Kidney (tissue), 14 donors: ENCODE measurements around the gene SCART1. TPM values are rescaled to one million over a fixed set of nuclear protein-coding genes. Genes with fewer than 3 reads are reported as not detected.

Source experiments
- DNase-seq, 5 donors: peaks; one replicate each; pipeline ENCODE4 v3.0.0-alpha.2; 2013 to 2020
- FAIRE-seq: peaks from 2 replicates; lab custom pipeline; 2012; peaks lifted over from hg19 to GRCh38; lab: Jason Lieb, UNC
- H3K27ac ChIP-seq, 2 donors: one replicate each; pipeline ENCODE4 v1.7.0; 2013; ENCODE audit warnings: low read depth in 2 of 2, low read length in 2 of 2, inconsistent platforms in 1 of 2
- H3K27me3 ChIP-seq: one replicate; pipeline ENCODE4 v1.7.1; 2013; ENCODE audit warnings: low read length, inconsistent platforms; ENCODE audit not compliant: control insufficient read depth, insufficient read depth
- H3K36me3 ChIP-seq, 3 donors: one replicate each; pipeline versions ENCODE4 v1.7.0 to v1.7.1; 2013; ENCODE audit warnings: low read length in 3 of 3, control low read depth in 1 of 3, inconsistent platforms in 1 of 3; ENCODE audit not compliant: insufficient read depth in 3 of 3, control insufficient read depth in 2 of 3
- H3K4me1 ChIP-seq, 3 donors: one replicate each; pipeline versions ENCODE4 v1.7.0 to v1.7.1; 2013; ENCODE audit warnings: low read length in 3 of 3, inconsistent platforms in 1 of 3, low read depth in 1 of 3; ENCODE audit not compliant: control insufficient read depth in 2 of 3, insufficient read depth in 2 of 3
- H3K4me3 ChIP-seq, 3 donors: one replicate each; pipeline versions ENCODE4 v1.7.0 to v1.8.1; 2013; ENCODE audit warnings: low read length in 3 of 3, control low read depth in 1 of 3, inconsistent platforms in 1 of 3
- H3K9ac ChIP-seq, 3 donors: one replicate each; pipeline versions ENCODE4 v1.7.0 to v1.7.1; 2013; ENCODE audit warnings: low read length in 3 of 3, control low read depth in 1 of 3, inconsistent platforms in 1 of 3
- H3K9me3 ChIP-seq, 3 donors: one replicate each; pipeline versions ENCODE4 v1.7.0 to v1.7.1; 2013; ENCODE audit warnings: low read length in 3 of 3, control low read depth in 1 of 3, inconsistent platforms in 1 of 3; ENCODE audit not compliant: control insufficient read depth in 2 of 3, insufficient read depth in 1 of 3
- CTCF ChIP-seq: IDR thresholded peaks from 3 replicates; pipeline ENCODE4 v1.5.1; 2012; ENCODE audit warnings: mild to moderate bottlenecking, moderate library complexity, borderline replicate concordance; ENCODE audit not compliant: insufficient read depth; ENCODE audit errors: extremely low read depth
- intact Hi-C: fragments of 100-400 bp; cut with DNase I; formaldehyde crosslinking; loops from one replicate; pipeline ENCODE4 v1.11.1; 2022
- polyA plus RNA-seq: library from polyadenylated mRNA; stranded (reverse); fragments of 350-450 nt; fragmentation: Illumina TruSeq; extraction: RNeasy Lipid Tissue Mini Kit (QIAGEN cat#74804); gene quantifications from one replicate; pipeline ENCODE4 v1.2.3, GENCODE V29; 2014; ENCODE audit warnings: low read depth, low replicate concordance; ENCODE audit not compliant: insufficient read depth
- total RNA-seq: library from RNA; stranded (reverse); fragmentation: NEBNext Ultra II Directional; extraction: Animal tissue kit (Norgen Biotek cat#: 25700); gene quantifications from one replicate; pipeline ENCODE4 v1.2.1, GENCODE V29; 2021
- donor health status: control.
- donor health status: control.
- donor health status: control.
- donor health status: control.
- donor health status: control.
- donor health status: DM: yes; HTN: yes; CAD: no.
- donor health status: Normal renal cell carcinoma (clear cell type).

Gene SCART1
- total and polyA plus RNA-seq, 2 donors from 2014 or later: 0.37 to 3.9 TPM

GRCh38 chr10:133473270-133473669, 19.5 kb downstream of the SCART1 start:
- H3K9me3 ChIP-seq: no peaks in the 10 kb centered on the region
- intact Hi-C loops: no loop called here
- no peak for FAIRE-seq
- no peak for DNase-seq
- TF ChIP-seq CTCF: no peak
- H3K4me3 ChIP-seq: no peak overlapping the region
- no peak overlapping the region for H3K9ac ChIP-seq
- H3K4me1 ChIP-seq: no peaks in the 10 kb centered on the region
- no peak overlapping the region for H3K27ac ChIP-seq
- peaks cover 0 to 3% (median 0%) of the 10 kb centered on the region in 3 donors for H3K36me3 ChIP-seq
- H3K27me3 ChIP-seq: no peaks in the 10 kb centered on the region

DNA sequence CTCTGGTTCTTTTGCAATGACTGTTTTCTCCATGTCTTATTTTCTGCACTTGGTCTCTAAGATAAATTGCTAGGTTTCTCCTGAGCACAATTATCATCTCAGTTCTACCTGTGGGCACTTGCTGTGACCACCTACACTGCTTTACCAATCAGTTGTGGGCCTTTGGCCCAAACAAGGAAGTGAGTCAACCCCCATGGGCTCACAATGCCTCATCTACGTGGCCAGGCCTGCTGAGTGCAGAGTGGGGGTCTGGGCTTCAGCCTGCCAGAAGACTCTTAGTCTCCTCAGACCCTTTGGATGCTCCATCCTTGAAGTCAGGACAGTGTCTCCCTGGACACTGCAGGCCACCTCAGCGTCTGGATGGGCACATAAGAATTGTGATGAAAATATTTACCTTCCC, 20.3 kb downstream of the SCART1 start:
- intact Hi-C loops: no loop called here
- no peaks in the 10 kb centered on the region for H3K9me3 ChIP-seq
- no peaks in the 10 kb centered on the region for H3K27me3 ChIP-seq
- peaks cover 0 to 3% (median 0%) of the 10 kb centered on the region in 3 donors for H3K36me3 ChIP-seq
- H3K4me1 ChIP-seq: no peaks in the 10 kb centered on the region
- no peak overlapping the region for H3K27ac ChIP-seq
- TF ChIP-seq CTCF: no peak
- DNase-seq (no peak), FAIRE-seq (no peak)
- no peak overlapping the region for H3K9ac ChIP-seq
- H3K4me3 ChIP-seq: no peak overlapping the region

DNA sequence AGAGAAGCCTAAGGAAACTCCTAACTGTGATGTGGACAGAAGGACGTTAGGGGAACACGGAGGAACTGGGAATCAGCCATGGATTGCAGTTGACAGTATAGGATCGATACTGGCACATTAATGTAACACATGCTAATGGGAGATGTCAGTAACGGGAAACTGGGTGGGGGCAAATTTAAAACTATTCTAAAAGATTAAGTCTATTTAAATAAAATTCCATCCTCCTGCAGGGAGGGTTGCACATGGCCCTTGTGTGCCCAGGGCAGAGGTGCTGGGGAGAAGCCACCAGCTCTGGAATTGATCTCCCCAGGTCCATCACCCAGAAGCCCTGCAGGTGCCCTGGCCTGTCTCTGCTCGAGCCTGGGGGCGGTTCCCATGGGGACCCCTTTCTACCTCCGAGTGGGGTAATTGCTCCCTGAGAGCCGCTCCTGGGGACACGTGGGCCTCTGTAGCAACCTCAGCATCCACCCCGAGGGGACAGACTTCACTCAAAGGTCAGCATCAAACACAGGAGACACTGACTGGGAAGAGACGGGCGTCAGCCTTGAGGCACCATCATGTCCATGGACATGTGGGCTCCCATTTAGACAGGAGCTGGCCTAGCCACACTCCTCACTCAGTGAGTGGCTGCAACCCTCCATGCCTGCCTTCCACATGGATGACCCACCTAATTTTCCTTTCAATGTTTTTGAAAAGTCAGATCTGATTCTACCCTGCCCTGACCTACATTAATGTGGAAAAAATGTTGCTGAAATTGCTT, 21.1 kb downstream of the SCART1 start:
- Histone ChIP-seq H3K27me3 (no peaks in the 10 kb centered on the region), H3K27ac (no peak overlapping the region), H3K9me3 (no peaks in the 10 kb centered on the region), H3K36me3 (peaks cover 0 to 3% (median 0%) of the 10 kb centered on the region in 3 donors), H3K4me3 (no peak overlapping the region), H3K4me1 (no peaks in the 10 kb centered on the region), H3K9ac (no peak overlapping the region)
- TF ChIP-seq CTCF: no peak
- peak in 1 of 5 donors; percentile 38 for DNase-seq
- no peak for FAIRE-seq
- intact Hi-C loops: no loop called here
